ENCODE data around the gene CERS6. TPM values are rescaled to one million over a fixed set of nuclear protein-coding genes. Genes with fewer than 3 reads are reported as not detected.

CERS6 gene
- total RNA-seq, 1 donor from 2014 or later, result 30.9 TPM

- Mint-ChIP-seq H3K36me3 (ENCODE audit: unreplicated experiment) (no peaks in the 10 kb centered on the region), H3K4me1 (ENCODE audit: unreplicated experiment) (peaks cover 26% of the 10 kb centered on the region), H3K27me3 (ENCODE audit: unreplicated experiment) (no peaks in the 10 kb centered on the region), H3K9me3 (ENCODE audit: unreplicated experiment) (no peaks in the 10 kb centered on the region), H3K27ac (ENCODE audit: unreplicated experiment) (no peak overlapping the region), H3K4me3 (ENCODE audit: unreplicated experiment) (no peak overlapping the region)
- no peak for DNase-seq (ENCODE audit: extremely low spot score, unreplicated experiment)
- no peak for TF ChIP-seq CTCF (IDR thresholded peaks at IDR 0.05)
Measured at GRCh38 chr2:168466834-168467565, 10.9 kb downstream of the CERS6 start.

- Mint-ChIP-seq H3K36me3 (ENCODE audit: unreplicated experiment) (no peaks in the 10 kb centered on the region), H3K9me3 (ENCODE audit: unreplicated experiment) (no peaks in the 10 kb centered on the region), H3K27me3 (ENCODE audit: unreplicated experiment) (no peaks in the 10 kb centered on the region), H3K4me3 (ENCODE audit: unreplicated experiment) (no peak overlapping the region), H3K27ac (ENCODE audit: unreplicated experiment) (no peak overlapping the region), H3K4me1 (ENCODE audit: unreplicated experiment) (peaks cover 24% of the 10 kb centered on the region)
- DNase-seq (ENCODE audit: extremely low spot score, unreplicated experiment), result no peak
- no peak for TF ChIP-seq CTCF (IDR thresholded peaks at IDR 0.05)
Measured at GRCh38 chr2:168467729-168468128, 11.7 kb downstream of the CERS6 start.

- no peaks in the 10 kb centered on the region for H3K27me3 Mint-ChIP-seq (ENCODE audit: unreplicated experiment)
- peaks cover 24% of the 10 kb centered on the region for H3K4me1 Mint-ChIP-seq (ENCODE audit: unreplicated experiment)
- no peak for TF ChIP-seq CTCF (IDR thresholded peaks at IDR 0.05)
- H3K4me3 Mint-ChIP-seq (ENCODE audit: unreplicated experiment), result no peak overlapping the region
- H3K9me3 Mint-ChIP-seq (ENCODE audit: unreplicated experiment), result no peaks in the 10 kb centered on the region
- H3K36me3 Mint-ChIP-seq (ENCODE audit: unreplicated experiment), result no peaks in the 10 kb centered on the region
- DNase-seq (ENCODE audit: extremely low spot score, unreplicated experiment), result no peak
- H3K27ac Mint-ChIP-seq (ENCODE audit: unreplicated experiment), result no peak overlapping the region
Measured at GRCh38 chr2:168468354-168468753, 12.3 kb downstream of the CERS6 start.

- H3K4me3 Mint-ChIP-seq (ENCODE audit: unreplicated experiment), result no peak overlapping the region
- H3K27me3 Mint-ChIP-seq (ENCODE audit: unreplicated experiment), result no peaks in the 10 kb centered on the region
- H3K27ac Mint-ChIP-seq (ENCODE audit: unreplicated experiment), result no peak overlapping the region
- H3K4me1 Mint-ChIP-seq (ENCODE audit: unreplicated experiment), result peaks cover 24% of the 10 kb centered on the region
- H3K9me3 Mint-ChIP-seq (ENCODE audit: unreplicated experiment), result no peaks in the 10 kb centered on the region
- no peak for TF ChIP-seq CTCF (IDR thresholded peaks at IDR 0.05)
- no peaks in the 10 kb centered on the region for H3K36me3 Mint-ChIP-seq (ENCODE audit: unreplicated experiment)
- DNase-seq (ENCODE audit: extremely low spot score, unreplicated experiment), result no peak
Measured at GRCh38 chr2:168469281-168469988, 13.4 kb downstream of the CERS6 start.
